Middle frontal gyrus (tissue), 1 donor: ENCODE results near the gene LRMDA.

Source experiments
- DNase-seq: peaks from one replicate; pipeline ENCODE4 v3.0.0-alpha.2; 2015; ENCODE audit warnings: low spot score; ENCODE audit errors: extremely low spot score

The LRMDA gene

GRCh38 chr10:75431180-75432111 lies at the start of gene LRMDA:
LRMDA (plus strand) TSS chr10:75431624.
- DNase-seq: no peak

GRCh38 chr10:75386128-75386527 lies 45.3 kb upstream of the LRMDA start:
- no peak for DNase-seq

- DNase-seq: no peak
Observed at GRCh38 chr10:75388082-75388481, 43.3 kb upstream of the LRMDA start.

GRCh38 chr10:75390178-75390577 lies 41.2 kb upstream of the LRMDA start:
- no peak for DNase-seq

GRCh38 chr10:75392271-75392670 lies 39.2 kb upstream of the LRMDA start:
- DNase-seq: no peak

- no peak for DNase-seq
Observed at GRCh38 chr10:75392744-75393143, 38.7 kb upstream of the LRMDA start.

- no peak for DNase-seq
Observed at GRCh38 chr10:75394221-75394620, 37.2 kb upstream of the LRMDA start.

- DNase-seq: no peak
Observed at GRCh38 chr10:75395066-75395931, 36.1 kb upstream of the LRMDA start.

GRCh38 chr10:75395932-75396630 lies 35.3 kb upstream of the LRMDA start:
- DNase-seq: no peak

GRCh38 chr10:75396631-75397495 lies 34.6 kb upstream of the LRMDA start:
- DNase-seq: no peak

- no peak for DNase-seq
Observed at GRCh38 chr10:75397496-75398199, 33.8 kb upstream of the LRMDA start.

- DNase-seq: no peak
Observed at GRCh38 chr10:75398200-75398691, 33.2 kb upstream of the LRMDA start.

- DNase-seq: no peak
Observed at GRCh38 chr10:75398692-75399460, 32.5 kb upstream of the LRMDA start.

- peak; percentile 30 for DNase-seq
Observed at GRCh38 chr10:75399461-75400162, 31.8 kb upstream of the LRMDA start.

- DNase-seq: no peak
Observed at GRCh38 chr10:75400163-75400770, 31.2 kb upstream of the LRMDA start.

GRCh38 chr10:75400771-75401568 lies 30.5 kb upstream of the LRMDA start:
- no peak for DNase-seq
